DMS 273 treated with DMSO at 0.1 percent for 48 hours (cell line): Measurements from ENCODE around the gene OGT.
"Not testable (repeated sequence)": the region's sequence is repeated elsewhere in the genome, so short reads cannot be mapped to it uniquely, and the experiment has no call there.

Source experiments
- DNase-seq: peaks from one replicate; lab custom pipeline; 2025; lab: John Stamatoyannopoulos, UW

The OGT gene

GRCh38 chrX:71540801-71541200 is 7.9 kb downstream of the OGT start:
- no peak for DNase-seq

- no peak for DNase-seq
Measured at GRCh38 chrX:71541210-71542022, 8.5 kb downstream of the OGT start.

- no peak for DNase-seq
Measured at GRCh38 chrX:71542411-71542810, 9.5 kb downstream of the OGT start.

GRCh38 chrX:71542825-71543224 is 9.9 kb downstream of the OGT start:
- DNase-seq: no peak

- DNase-seq: no peak
Measured at GRCh38 chrX:71543316-71543715, 10.4 kb downstream of the OGT start.

GRCh38 chrX:71545364-71545763 is 12.5 kb downstream of the OGT start:
- DNase-seq: no peak

- no peak for DNase-seq
Measured at GRCh38 chrX:71546879-71547278, 14.0 kb downstream of the OGT start.

- no peak for DNase-seq
Measured at GRCh38 chrX:71547339-71547738, 14.4 kb downstream of the OGT start.

- no peak for DNase-seq
Measured at GRCh38 chrX:71549986-71550385, 17.1 kb downstream of the OGT start.

- no peak for DNase-seq
Measured at GRCh38 chrX:71550578-71550977, 17.7 kb downstream of the OGT start.

- no peak for DNase-seq
Measured at GRCh38 chrX:71556036-71556435, 23.1 kb downstream of the OGT start.

GRCh38 chrX:71558920-71559319 is 26.0 kb downstream of the OGT start:
- DNase-seq: no peak

GRCh38 chrX:71559773-71560172 is 26.9 kb downstream of the OGT start:
- DNase-seq: not testable (repeated sequence)

- no peak for DNase-seq
Measured at GRCh38 chrX:71563921-71564320, 31.0 kb downstream of the OGT start.

GRCh38 chrX:71565474-71566041 is 32.7 kb downstream of the OGT start:
- DNase-seq: no peak

- DNase-seq: not testable (repeated sequence)
Measured at GRCh38 chrX:71571390-71571789, 38.5 kb downstream of the OGT start.

GRCh38 chrX:71573590-71573989 is 40.7 kb downstream of the OGT start:
- no peak for DNase-seq

- no peak for DNase-seq
Measured at GRCh38 chrX:71577682-71578081, 44.8 kb downstream of the OGT start.

GRCh38 chrX:71578253-71579135 is 45.6 kb downstream of the OGT start, which contains the start of gene GCNA:
Gene GCNA, plus strand, starts transcription at chrX:71578437. Its CDS starts 2,385 bp downstream, at chrX:71580822.
- DNase-seq: no peak

- DNase-seq: no peak
Measured at GRCh38 chrX:71579136-71579989, 46.5 kb downstream of the OGT start.

GRCh38 chrX:71579990-71580380 is 47.1 kb downstream of the OGT start:
- no peak for DNase-seq

GRCh38 chrX:71581210-71581609 is 48.3 kb downstream of the OGT start:
- DNase-seq: no peak
